Forelimb muscle (tissue), 1 donor: ENCODE results near the gene NSG1. TPM values are rescaled to one million over a fixed set of nuclear protein-coding genes. Genes with fewer than 3 reads are reported as not detected.
"Not testable (repeated sequence)": the region's sequence is repeated elsewhere in the genome, so short reads cannot be mapped to it uniquely, and the experiment has no call there.

Experiments
- DNase-seq: peaks from one replicate; pipeline ENCODE4 v3.0.0-alpha.2; 2013; ENCODE audit warnings: low read depth
- polyA plus RNA-seq: library from polyadenylated mRNA; unstranded; fragments of 120-200 nt; gene quantifications from one replicate; pipeline ENCODE4 v1.2.1, GENCODE V29; 2013; ENCODE audit not compliant: insufficient read length

The NSG1 gene
- polyA plus RNA-seq, 1 donor, result 0.92 TPM

- no peak for DNase-seq
These were observed 30.1 kb downstream of the NSG1 start for GRCh38 chr4:4416981-4417380.

GRCh38 chr4:4417886-4418285, 31.0 kb downstream of the NSG1 start:
- no peak for DNase-seq

- no peak for DNase-seq
These were observed 31.9 kb downstream of the NSG1 start for GRCh38 chr4:4418676-4419390.

- DNase-seq, result no peak
These were observed 33.0 kb downstream of the NSG1 start for GRCh38 chr4:4419896-4420295.

DNA sequence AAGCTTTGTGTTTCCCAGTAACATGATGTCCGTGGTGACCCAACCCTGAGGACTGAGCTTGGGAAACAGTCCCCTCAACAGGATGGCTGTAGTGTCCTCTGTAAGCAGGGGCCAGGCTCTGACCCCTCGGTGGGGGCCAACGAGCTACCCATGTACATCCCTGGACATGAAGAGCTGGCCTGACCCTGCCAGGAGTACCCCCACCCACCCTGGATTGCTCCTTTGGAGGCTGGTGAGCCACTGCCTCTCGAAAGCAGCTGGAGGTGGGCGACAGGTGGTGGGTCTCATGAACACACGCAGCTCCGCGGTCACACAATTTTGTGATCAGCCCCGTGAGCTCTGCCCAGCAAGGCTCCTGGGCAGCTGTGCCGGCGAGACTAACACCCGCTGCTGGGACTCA, 33.5 kb downstream of the NSG1 start:
- no peak for DNase-seq

DNA sequence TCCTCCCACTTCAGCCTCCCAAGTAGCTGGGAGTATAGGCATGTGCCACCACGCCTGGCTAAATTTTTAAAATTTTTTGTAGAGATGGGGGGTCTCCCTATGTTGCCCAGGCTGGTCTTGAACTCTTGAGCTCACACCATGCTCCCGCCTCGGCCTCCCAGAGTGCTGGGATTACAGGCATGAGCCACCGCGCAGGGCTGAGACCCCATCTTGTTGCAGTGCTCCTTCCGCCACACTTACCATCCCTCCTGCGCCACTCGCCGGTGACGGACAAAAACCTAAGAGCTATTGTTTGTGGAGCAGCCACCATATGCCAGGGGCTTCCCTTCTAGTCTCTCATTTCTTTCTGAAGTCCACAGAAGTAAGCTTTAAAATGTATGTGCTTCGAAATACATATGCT, 34.5 kb downstream of the NSG1 start:
- DNase-seq, result no peak

- not testable (repeated sequence) for DNase-seq
These were observed 35.2 kb downstream of the NSG1 start for GRCh38 chr4:4422117-4422516.

DNA sequence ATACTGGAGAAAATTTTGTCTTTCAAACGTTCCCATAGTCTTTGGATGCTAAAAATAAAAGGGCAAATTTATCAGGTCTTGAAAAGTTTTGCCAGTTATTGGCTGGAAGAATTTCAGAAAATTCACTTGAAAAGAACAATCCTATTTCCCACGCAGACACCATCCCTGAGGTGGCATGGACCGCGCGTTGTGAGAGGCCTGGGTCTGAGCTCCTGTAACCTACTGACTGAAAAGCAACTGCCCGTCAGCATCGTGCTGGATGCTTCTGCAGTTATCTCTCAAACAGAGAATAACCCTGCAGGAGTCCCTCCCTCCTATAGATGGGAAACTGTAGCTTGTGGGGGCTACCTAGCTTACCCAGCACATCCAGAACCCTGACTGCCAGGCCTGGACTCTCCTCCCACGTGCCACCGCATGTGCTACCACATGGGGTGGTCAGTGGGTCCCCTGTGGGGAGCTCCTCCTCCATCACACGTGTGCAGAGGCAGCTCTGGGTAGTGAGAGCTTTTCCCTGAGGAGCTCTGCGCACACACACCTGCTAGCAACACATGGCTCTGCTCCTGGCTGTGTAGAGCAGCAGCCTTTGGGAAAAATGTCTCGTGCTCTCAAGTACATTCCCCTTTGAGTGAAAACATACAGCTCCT, 36.1 kb downstream of the NSG1 start:
- no peak for DNase-seq

DNA sequence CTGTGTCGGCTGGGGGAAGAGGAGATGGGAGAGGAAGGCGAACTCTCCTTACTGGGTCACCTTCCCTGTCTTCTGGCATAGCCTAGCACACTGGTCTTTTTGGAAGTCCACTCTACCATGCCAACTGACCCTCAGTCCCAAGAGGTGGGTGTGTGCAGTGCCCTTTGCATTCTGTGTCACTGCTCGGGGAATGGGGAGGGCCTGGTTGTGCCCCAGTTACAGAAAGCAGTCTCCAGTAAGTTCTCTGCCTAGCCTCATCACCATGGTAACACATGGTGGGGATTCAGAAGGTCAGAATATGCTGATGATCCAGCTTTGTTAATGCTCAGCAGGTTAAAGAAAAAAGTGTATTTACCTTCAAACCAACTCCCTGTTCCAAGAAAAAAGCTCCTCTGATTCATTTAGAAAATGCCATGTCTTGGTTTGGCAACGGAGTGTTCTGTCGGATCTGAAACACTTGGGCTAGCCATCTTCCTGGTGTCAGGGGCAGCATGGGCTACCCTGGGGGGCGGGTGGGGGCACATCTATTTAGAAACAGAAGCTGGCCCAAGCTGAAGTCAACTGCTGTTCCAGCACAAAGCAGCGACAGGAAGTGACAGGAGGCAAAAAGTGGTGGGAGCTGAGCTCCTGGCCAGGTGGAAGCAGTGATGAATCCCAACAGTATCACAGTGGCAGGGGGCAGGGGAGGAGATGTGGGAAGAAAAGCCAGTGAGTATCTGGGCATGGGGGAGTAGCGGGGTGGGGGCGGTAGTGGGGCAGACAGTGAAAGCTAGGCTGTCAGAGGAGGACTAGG, 37.0 kb downstream of the NSG1 start:
- DNase-seq, result no peak

GRCh38 chr4:4424499-4425115, 37.7 kb downstream of the NSG1 start:
- DNase-seq, result no peak

DNA sequence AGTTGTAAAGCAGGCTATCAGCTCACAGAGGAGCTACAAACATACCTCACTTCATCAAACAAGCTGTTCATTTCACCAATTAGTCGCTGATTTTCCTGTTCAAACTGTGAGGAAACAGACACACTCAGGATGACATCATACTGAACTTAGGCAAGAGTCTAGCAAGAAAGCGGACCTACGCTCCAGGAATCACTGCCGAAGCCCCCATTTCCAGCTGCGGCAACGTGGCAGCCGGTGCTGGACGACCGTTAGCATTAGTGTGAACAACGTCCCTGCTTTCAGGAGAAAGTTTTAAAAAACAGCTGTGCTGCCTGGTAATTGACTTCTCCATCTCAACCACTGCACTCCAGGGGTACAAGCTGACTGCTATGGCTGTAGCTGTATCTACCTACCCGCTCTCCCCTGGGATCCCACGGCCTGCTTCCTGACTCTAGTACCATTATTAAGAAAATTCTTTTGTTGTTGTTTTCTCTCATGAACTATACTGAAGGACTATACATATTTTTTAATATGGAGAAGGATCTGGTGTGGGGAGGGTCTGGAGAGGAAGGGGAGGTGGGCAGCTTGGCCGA, 38.3 kb downstream of the NSG1 start:
- no peak for DNase-seq

- DNase-seq, result no peak
These were observed 38.8 kb downstream of the NSG1 start for GRCh38 chr4:4425696-4426095.

DNA sequence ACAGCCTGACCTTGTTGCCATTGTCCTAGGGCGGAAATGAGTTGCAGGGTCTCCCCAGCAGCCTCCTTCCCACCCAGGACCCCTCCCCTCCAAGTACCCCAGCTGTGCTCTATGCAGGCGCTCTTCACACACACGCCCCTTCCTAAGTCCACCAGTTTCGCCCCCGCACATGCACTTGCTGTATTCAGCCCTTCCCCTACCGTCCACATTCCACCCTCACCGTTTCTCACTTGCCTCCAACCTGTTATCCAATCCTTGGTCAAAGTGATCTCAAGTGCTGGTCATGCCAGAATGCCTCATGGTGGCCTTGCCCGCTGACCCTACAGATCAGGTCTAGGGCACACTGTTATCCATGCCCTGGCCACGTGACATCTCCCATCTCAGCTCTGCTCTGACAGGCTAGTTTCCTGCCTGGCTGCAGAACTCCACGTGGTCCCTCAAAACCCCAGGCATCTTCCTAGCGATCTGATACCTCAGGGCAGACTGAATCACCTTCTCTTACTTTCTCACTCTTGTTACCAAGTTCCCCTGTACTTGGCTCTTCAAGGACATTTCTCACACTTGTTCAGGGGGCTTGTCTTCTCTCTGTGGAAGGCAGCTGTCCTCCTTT, 39.7 kb downstream of the NSG1 start:
- DNase-seq, result no peak

DNA sequence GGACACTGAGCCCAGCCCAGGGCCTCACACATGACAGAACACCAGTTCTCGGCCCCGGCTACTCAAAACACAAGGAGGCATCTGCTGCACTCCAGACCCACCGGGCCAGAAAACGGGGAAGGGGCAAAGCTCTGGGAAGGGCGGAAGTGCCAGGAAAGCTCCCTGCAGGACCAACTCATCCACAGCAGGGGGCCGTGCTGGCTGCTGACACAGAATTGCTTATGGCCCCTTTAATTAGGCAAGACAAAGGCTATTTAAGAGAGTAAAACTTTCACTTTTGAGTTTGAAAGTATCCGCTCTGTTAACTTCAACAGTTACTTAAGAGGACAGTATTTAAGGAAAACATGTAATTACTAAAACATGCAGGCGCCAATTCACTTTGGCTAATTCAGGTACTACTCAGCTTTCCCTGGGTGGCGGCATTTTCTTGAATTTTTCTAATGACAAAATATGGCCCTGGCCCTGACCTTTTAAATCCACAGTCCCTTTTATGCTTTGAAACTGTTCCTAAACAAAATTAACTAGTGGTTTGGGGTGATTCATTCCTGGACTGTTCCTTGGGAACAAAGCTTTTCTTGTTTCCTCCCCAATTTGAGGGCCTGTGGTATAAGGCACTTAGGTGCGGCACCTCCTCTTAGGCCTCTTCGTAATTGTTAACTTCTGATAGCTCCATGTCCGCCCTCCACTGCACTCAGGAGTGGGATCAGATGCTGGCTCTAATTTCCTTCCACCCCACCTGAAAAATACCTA, 40.4 kb downstream of the NSG1 start:
- no peak for DNase-seq

GRCh38 chr4:4427886-4428285, 41.0 kb downstream of the NSG1 start:
- no peak for DNase-seq

- DNase-seq, result no peak
These were observed 42.3 kb downstream of the NSG1 start for GRCh38 chr4:4428966-4429875.

DNA sequence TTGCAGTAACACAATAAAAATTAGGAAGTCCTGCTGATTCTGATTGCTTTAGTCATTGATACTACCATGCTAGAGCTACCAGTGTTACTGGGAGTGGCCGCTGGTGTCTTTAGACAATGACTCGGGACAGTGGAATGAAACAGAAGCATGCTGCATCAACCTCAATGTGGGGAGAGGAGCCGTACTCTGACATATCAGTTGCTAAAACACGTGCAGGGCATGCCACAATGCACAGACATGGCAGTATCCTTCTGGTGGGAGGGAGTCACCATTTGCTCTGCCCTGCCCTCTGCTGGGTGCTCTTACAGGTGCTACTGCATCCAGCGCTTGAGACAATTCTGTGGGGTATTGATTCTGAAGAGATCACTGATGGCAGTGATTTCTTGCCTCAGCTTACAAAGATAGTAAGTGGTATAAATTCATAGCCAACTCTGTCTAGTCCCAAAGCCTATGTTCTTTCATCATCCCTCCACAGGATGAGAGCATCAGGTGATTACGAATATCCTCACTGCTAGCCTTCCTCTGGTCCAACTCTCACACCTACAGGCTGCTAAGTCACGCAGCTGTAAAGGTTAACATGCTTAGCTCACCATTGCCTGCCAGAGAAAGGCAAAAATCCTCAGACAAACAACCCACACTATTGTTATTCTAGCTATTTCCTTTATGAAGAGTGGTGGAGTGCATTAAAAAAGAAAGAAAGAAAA, 43.7 kb downstream of the NSG1 start:
- DNase-seq, result no peak

DNA sequence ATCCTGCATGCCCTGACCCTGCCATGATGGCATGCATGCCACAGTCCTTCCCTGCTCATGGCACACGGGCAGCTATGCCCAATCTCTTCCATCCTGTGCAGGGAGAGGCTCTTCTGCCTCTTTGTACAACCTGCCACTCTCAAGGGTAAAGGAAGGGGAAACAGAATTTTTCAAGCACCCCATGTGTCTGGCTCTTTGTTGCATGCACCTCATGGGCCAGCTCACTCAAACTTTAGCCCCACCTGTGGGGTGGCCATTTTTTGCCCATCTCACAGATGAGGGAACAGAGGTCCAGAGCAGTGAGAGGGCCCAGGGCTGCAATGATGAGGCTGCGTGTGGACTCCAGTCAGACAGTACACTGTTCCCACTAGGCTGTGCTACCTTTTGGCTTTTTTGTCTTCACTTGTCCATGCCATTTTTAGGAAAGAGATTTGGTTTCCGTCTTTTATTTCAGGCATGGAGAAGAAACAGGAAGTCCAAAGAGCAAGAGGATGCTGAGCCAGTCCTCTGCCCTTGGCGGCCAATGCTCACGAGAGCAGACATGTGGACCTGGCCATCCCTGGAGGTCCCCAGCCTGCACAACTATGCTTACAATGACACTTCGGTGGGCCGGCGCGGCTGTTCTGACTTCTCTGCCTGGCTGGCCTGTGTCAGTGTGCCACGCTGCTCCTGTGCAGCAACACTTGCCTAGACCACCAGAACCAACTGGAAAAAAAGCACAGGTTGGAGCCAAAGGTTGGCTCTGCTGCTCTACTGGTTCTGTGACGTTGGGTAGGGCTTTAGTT, 45.6 kb downstream of the NSG1 start:
- DNase-seq, result no peak
